GM12878 (cell line): Measurements from ENCODE around the gene GPR141. TPM values are rescaled to one million over a fixed set of nuclear protein-coding genes. Genes with fewer than 3 reads are reported as not detected.

ENCODE experiments used
- EED ChIP-seq: sonication (generic); IDR thresholded peaks from 2 replicates; pipeline ENCODE4 v1.6.1; 2016; ENCODE audit warnings: antibody characterized with exemption, low read depth
- NR2C2 ChIP-seq: IDR thresholded peaks from 2 replicates; pipeline ENCODE4 v1.6.1; 2011; ENCODE audit warnings: borderline replicate concordance, low read depth; ENCODE audit not compliant: control insufficient read depth, insufficient read length
- NRF1 ChIP-seq: conservative IDR thresholded peaks from 2 replicates; pipeline ENCODE4 v1.6.1; 2011; ENCODE audit warnings: mild to moderate bottlenecking, low read depth, low read length, improper control_type of control experiment
- SIX5 ChIP-seq: IDR thresholded peaks from 2 replicates; pipeline ENCODE4 v1.6.1; 2011; ENCODE audit warnings: mild to moderate bottlenecking, low read depth, low read length, moderate library complexity; ENCODE audit not compliant: severe bottlenecking
- SMAD1 ChIP-seq: fragments of 450-650 bp; IDR thresholded peaks from 2 replicates; pipeline ENCODE4 v1.6.1; 2018; ENCODE audit warnings: mild to moderate bottlenecking, low read depth; ENCODE audit not compliant: partially characterized antibody
- WRNIP1 ChIP-seq: IDR thresholded peaks from 2 replicates; pipeline ENCODE4 v1.6.1; 2011; ENCODE audit warnings: low read depth, low read length, improper control_type of control experiment, borderline replicate concordance
- polyA plus RNA-seq, 11 experiments: library from polyadenylated mRNA; depleted of rRNA in 4 of 11; unstranded in 6 of 11; stranded (reverse) in 5 of 11; fragments of >200 nt; fragmentation: Nextera tagmentation in 4 of 11; fragmentation: Illumina TruSeq in 1 of 11; extraction: Ambion mirVana in 4 of 11; extraction: Trizol in 1 of 11; gene quantifications; 1 replicate in 1 of 11; 2 replicates in 10 of 11; pipeline versions ENCODE4 v1.2.1 to v1.2.3, GENCODE V29; 2011 to 2016; ENCODE audit warnings: inconsistent platforms in 2 of 11, missing spikeins in 2 of 11, low read depth in 1 of 11
- total RNA-seq, 4 experiments: library from RNA; depleted of rRNA in 3 of 4; stranded (reverse); fragments of >200 nt in 3 of 4; fragmentation: Illumina TruSeq in 1 of 4; extraction: Trizol in 1 of 4; gene quantifications; 2 replicates each; pipeline versions ENCODE4 v1.2.1 to v1.2.3, GENCODE V29; 2013 to 2021
- TF ChIP-seq, protein P1 (sequence below): IDR thresholded peaks from 2 replicates; pipeline ENCODE4 v1.6.1; 2012; ENCODE audit warnings: improper control_type of control experiment, low read depth, low read length; ENCODE audit not compliant: insufficient replicate concordance
- TF ChIP-seq, protein P2 (sequence below): fragments of 450-650 bp; conservative IDR thresholded peaks from 2 replicates; pipeline ENCODE4 v1.6.1; 2017; ENCODE audit warnings: mild to moderate bottlenecking, moderate library complexity

The GPR141 gene
- total and polyA plus RNA-seq, 10 of the 15 experiments (the other 5 are each of a cell fraction or from before 2014, with no cell fraction given) = 0.56 to 3.9 (median 1.2) TPM

DNA sequence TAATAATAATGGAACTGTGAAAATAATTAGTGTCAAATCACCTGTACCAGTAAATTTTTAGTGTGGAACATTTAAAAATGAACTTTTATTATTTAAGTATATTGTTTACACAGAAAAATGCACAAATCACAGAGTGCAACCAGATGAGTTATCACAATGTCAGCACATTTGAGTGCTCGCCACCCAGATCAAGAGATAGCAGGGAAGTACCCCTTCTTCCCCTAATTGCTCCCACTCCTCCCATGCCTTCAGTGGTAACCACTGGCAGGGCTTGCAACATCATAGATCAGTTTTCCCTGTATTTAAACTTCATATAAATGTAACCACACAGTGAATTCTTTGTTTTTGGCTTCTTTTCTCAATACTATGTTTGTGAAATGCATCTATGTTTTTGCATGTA lies 7.8 kb upstream of the GPR141 start (continued):
- TF ChIP-seq, protein P1, sequence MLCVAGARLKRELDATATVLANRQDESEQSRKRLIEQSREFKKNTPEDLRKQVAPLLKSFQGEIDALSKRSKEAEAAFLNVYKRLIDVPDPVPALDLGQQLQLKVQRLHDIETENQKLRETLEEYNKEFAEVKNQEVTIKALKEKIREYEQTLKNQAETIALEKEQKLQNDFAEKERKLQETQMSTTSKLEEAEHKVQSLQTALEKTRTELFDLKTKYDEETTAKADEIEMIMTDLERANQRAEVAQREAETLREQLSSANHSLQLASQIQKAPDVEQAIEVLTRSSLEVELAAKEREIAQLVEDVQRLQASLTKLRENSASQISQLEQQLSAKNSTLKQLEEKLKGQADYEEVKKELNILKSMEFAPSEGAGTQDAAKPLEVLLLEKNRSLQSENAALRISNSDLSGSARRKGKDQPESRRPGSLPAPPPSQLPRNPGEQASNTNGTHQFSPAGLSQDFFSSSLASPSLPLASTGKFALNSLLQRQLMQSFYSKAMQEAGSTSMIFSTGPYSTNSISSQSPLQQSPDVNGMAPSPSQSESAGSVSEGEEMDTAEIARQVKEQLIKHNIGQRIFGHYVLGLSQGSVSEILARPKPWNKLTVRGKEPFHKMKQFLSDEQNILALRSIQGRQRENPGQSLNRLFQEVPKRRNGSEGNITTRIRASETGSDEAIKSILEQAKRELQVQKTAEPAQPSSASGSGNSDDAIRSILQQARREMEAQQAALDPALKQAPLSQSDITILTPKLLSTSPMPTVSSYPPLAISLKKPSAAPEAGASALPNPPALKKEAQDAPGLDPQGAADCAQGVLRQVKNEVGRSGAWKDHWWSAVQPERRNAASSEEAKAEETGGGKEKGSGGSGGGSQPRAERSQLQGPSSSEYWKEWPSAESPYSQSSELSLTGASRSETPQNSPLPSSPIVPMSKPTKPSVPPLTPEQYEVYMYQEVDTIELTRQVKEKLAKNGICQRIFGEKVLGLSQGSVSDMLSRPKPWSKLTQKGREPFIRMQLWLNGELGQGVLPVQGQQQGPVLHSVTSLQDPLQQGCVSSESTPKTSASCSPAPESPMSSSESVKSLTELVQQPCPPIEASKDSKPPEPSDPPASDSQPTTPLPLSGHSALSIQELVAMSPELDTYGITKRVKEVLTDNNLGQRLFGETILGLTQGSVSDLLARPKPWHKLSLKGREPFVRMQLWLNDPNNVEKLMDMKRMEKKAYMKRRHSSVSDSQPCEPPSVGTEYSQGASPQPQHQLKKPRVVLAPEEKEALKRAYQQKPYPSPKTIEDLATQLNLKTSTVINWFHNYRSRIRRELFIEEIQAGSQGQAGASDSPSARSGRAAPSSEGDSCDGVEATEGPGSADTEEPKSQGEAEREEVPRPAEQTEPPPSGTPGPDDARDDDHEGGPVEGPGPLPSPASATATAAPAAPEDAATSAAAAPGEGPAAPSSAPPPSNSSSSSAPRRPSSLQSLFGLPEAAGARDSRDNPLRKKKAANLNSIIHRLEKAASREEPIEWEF = no peak
- TF ChIP-seq, protein P2, sequence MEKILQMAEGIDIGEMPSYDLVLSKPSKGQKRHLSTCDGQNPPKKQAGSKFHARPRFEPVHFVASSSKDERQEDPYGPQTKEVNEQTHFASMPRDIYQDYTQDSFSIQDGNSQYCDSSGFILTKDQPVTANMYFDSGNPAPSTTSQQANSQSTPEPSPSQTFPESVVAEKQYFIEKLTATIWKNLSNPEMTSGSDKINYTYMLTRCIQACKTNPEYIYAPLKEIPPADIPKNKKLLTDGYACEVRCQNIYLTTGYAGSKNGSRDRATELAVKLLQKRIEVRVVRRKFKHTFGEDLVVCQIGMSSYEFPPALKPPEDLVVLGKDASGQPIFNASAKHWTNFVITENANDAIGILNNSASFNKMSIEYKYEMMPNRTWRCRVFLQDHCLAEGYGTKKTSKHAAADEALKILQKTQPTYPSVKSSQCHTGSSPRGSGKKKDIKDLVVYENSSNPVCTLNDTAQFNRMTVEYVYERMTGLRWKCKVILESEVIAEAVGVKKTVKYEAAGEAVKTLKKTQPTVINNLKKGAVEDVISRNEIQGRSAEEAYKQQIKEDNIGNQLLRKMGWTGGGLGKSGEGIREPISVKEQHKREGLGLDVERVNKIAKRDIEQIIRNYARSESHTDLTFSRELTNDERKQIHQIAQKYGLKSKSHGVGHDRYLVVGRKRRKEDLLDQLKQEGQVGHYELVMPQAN = no peak
- TF ChIP-seq SMAD1 (no peak), SIX5 (no peak), NR2C2 (no peak), WRNIP1 (no peak), NRF1 (no peak), EED (no peak)
